ENCODE measurements around the gene TGFBR3. TPM values are rescaled to one million over a fixed set of nuclear protein-coding genes. Genes with fewer than 3 reads are reported as not detected.

Gene TGFBR3
- total RNA-seq: 125 TPM

DNA sequence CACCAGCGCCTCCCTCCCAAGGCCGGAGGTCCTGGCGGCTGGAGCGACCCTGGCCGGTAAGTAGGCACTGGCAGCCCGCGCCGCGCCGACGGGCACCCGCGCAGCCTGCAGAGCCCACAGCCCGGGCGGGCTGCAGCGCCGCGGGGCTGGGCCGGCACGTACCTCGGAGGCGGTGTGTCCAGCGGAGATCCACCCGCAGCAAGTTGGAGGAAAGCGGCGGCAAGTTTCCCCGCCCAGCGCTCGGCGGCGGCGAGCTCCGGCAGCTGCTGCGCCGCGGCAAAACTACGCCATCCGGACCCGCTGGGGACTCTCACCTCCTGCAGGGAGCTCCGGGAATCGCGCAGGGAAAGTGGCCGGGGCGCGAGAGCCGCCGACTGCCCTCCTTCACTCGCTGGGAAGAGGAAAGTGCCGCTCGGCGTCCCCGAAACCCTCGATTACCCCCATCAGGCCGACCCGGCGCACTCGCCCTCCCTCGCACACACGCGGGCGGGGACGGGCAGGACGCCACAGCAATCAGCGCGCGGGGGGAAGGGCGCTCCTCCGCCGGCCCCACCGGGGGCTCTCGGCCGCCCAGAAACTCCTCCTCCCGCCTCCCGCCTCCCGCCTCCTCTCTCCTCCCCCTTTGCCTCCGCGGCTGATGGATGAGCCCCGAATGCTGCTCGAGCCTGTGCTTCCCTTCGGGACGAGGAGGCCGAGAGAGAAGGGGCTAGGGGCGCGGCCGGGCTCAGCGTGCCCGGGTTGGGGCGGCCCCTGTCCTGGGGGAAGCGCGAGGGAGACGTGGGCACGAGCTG lies at the start of gene TGFBR3:
TGFBR3 (minus strand) TSS at position 436 of the 791 bp plus-strand sequence. CDS start 24,620 bp downstream, outside the sequence.
- peak; percentile 97 for DNase-seq

DNA sequence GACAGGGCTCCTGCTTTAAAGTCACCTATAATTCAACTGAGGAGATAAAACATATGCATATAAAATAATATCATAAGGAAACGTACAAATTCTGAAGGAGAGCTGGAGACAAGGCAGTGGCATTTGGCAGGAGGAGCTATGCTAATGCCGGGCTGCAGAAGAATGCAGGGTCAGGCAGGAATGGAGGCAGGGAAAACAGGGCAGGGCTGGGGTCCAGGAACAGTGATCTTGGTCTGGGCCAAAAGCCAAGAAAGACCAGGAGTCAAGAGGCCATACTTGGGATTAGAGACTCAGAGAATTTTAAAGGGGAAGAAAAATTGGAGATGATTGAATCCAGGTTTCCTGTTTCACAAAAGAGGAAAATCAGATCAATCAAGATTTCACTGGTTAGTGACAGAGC lies 43.3 kb upstream of the TGFBR3 start:
- peak; percentile 14 for DNase-seq

DNA sequence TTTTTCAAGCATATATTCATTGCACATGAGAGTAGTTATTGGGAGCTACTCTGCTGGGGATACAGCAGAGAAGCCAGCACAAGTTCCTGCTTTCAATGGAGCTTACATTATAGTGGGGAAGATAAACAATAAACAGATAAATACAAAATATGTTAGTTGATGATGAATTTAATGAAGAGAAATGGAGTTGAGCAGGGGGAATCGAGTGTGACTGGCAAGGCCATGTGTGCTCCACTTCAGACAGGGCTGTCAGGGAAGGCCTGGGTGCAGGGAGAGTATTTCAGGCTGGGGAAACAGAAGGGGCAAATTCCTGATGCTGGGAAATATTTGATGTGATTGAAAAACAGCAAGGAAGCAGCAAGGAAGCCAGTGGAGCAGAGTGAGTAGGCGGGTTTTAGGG lies 42.1 kb upstream of the TGFBR3 start:
- no peak for DNase-seq

DNA sequence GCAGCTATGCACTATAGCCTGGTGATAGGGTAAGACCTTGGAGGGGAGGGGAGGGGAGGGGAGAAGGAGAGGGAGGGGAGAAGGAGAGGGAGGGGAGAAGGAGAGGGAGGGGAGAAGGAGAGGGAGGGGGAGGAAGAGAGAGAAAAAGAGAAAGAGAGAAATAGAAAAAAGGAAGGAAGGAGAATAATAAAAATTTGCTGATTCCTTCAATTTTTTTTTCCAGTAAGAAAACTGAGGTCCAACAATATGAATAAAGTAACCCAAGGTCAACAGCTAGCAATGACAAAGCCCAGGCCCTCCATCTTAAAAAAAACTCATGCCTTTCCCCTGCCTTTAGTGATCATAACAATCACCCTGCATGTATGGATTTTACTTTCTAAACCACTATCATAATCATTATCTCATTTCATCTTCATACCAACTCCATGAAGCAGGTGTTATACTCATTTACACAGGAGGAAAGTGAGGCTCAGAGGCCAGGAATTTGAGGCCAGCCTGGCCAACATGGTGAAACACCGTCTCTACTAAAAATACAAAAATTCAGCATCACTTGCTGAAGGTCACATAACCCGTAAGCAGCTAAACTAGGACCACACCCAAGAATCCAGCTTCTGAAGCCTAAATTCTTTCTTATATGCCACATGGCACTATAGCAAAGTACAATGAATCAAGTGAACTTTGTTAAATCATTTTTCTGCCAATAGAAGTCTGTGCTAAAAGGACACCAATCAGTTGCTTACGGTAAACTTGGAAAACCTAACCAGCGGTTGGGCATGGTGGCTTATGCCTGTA lies 39.9 kb upstream of the TGFBR3 start:
- DNase-seq: no peak

DNA sequence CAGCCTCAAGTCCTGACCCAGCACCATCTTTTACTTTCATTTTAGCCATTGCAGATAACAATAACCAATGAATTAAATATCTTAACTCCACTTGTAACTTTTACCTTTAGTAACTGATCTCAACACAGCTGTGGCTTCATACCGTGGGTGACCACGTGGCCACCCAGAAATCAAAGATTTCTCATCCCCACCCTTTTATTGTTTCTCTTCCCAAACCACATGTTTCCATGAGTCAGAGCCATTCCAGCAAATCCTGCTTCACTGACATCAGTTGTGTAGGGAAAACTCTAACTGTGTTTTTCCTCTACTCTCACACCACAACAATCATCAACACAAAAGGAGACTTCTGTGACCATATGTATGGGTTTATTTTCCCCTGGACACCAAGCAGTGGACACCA lies 38.2 kb upstream of the TGFBR3 start:
- peak; percentile 22 for DNase-seq

DNA sequence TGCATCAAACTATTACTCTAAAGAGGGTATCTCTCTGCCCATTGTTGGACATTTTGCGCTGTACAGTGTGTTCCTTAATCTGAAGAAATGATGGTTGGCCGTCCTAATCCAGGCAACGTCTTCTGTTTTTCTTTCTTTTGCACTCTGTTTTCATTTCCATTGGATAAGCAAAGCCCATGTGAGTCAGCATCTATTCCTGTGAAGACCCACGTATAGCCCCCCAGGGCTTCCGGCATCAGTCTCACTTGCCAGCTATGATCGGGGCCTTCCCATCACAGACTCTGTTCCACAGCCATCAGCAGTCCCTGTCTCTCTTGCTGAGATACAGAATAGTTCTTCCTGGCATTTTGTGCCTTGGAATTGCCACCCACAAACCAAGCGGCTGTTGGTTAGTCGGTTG lies 34.0 kb upstream of the TGFBR3 start:
- no peak for DNase-seq

DNA sequence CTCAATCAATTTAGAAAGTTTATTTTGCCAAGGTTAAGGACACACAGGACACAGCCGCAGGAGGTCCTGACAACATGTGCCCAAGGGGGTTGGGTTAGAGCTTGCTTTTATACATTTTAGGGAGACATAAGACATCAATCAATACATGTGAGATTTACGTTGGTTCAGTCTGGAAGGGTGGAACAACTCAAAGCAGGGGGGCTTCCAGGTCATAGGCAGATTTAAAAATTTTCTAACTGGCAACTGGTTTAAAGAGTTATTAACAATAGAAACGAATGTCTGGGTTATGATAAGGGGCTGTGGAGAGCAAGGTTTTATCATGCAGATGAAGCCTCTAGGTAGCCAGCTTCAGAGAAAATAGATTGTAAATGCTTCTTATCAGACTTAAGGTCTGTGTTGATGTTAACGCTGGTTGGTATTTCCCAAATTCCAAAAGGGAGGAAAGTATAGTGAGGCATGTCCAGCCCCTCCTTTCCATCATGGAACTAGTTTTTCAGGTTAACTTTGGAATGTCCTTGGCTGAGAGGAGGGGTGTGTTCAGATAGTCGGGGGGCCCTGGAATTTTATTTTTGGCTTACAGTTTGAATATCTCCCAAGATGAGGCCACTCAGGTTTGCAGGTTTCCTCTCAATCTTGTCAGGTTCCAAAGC lies 31.0 kb upstream of the TGFBR3 start:
- peak; percentile 5 for DNase-seq

DNA sequence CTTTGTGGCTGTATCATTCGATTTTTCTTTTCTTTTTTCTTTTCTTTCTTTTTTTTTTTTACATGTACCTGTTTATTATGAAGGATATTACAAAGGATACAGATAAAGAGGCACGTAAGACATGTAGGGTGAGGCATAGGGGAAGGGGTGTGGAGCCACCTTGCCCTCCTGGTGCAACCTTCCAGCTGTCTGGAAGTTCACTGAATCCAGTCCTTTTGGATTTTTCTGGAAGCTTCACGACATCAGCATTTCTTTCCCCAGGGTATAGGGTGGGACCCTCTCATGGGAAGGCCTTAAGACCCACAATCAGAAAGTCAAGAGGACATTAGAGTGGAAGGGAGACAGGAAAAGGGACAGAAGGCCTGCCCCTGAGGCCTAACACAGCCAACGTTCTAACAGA lies 30.1 kb upstream of the TGFBR3 start:
- DNase-seq: no peak

DNA sequence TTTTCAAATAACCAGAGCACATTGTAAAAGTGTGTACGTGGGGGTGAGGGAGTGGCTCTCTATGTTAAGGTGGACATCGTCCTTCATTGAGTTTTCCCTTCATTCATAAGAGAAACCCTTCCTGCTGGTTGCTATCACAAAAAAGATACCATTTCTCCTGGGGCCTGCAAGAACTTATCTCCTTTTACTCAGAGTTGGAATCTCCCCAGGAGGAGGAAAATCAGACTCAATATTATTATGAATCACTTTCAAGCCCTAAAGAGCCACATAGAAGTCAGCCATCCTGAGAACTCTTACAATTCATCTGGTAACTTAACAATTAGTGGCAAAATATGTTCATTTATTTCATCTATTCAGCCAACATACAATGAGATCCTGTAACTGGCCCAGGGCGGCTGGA lies 27.1 kb upstream of the TGFBR3 start:
- DNase-seq: no peak

DNA sequence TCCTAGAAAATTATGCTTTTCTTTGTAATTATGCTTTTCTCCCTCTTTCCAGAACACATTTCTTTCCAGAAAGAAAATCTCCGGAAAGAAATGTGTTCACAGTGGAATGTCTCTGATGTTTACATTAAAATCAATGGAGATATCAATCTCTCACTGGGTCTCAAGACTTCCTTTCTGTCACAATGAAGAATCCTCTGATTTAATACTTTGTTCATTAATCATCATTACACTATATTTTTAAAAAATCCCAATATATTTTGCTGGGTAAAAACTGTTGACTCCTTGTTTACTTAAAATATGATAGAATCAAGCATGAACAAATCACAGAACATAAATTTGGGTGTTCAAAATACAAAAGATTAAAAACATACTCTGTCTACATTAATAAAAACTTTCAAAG lies 26.3 kb upstream of the TGFBR3 start:
- no peak for DNase-seq

DNA sequence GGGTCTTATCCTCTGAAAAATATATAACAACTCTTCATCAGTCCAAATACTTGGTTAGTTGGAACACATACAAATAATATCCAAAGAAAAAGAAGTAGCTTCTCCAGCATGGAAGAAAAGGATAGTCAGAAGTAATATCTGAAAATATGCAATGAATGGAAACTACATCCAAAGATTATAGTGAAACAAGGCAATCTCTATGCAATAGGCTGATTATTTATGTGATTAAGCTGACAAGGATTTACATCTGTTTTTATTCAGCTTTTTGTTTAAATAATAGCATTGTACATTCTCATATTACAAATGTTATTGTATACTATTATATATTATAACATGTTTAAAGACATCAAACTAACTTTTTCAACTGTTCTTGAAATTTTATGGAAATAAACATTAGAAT lies 15.3 kb upstream of the TGFBR3 start:
- peak; percentile 12 for DNase-seq

DNA sequence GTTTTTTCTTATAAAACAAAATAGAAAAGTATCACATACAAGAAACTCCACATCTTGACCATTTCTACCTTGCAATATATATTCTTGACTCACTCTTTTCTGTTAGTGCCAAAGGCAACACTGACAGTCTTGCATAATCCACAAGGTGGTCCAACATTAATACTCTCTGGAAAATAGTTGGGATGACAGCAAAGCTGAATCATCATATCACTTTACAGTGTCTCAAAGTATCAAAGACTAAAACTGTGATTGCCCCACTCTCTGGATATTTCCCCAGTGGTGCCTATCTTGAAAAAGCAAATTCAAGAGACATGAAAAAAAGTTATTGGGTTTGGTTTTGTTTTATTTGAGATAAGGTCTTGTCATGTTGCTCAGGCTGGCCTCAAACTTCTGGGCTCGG lies 14.6 kb upstream of the TGFBR3 start:
- no peak for DNase-seq

DNA sequence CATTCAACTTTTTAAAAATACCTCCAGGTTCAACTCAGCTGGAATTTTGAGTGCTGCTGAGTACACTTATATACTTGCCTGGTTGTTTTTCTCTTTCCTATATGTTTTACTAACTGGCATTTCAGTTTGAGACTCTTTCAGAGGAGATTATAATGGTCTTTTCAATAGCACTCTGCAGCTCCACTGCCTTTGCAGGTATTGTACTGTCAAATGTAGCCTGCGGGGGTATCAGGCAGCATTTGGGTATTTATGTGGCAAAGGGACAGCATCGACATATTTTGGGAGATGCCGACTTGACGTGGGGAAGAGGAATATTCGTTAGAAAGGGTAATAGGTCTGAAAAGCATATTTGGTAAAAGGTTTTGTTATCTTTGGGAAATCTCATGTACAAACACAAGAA lies 11.1 kb upstream of the TGFBR3 start:
- no peak for DNase-seq

DNA sequence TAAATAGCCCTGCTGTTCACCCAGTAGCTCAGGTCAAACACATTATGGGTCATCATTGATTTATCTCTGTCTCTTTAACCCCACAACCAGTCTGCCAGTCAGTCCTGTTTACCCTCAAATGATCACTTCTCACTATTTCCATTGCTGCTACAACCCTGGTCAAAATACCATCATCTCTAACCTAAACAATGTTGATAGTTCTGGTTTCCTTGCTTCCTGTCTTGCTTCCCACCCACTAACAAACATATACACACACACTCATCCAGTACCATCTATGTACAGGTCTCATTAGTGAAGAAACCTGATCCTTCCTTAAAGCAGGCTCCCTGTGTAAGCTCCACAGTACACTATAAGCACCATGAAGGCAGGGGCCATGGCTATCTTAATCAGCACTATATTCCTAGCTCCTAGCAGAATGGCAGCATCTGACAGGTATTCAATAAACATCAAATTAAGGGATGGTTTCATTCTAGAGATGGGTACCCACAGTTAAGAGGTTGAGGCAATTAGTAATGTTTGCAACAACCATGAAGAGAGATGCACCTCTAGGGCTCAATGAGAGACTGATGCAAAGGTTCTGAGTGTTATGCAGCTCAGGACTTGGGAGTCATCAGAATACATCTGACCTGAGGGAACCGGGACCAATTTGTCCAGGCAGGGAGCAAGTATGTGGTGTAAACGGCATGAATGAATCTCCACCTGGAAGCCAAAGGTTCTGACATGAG lies 10.0 kb upstream of the TGFBR3 start:
- no peak for DNase-seq

DNA sequence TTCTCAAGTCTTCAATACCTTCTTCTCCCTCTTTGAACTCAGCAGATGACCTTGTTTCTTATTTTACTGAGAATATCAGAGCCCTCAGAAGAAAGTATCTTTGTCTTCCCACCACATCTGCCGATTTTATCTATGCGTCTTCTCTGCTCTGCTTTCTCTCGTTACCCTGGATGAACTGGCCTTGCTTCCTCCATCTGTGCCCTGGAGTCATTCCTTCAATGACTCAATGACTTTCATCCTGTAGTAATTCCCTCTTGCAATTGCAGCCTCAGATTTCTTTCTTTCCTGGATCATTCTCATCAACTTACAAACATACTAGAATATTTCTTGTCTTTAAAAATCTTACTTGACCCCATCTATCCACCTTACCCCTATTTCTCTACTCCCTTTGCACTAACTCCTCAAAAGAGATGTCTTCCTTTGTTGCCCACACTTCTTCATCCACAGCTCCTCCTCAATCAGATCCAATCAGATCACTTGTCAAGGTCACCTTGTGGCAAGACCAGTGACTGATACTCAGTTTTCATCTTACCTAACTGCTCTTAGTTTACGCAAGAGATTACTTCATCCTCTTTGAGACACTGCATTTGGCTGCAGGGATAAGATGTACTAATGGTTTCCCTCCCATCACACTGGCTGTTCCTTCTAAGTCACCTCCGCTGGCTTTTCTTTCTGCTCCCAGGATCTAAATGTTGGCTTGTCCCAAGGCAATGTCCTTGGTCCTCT lies 8.2 kb upstream of the TGFBR3 start:
- DNase-seq: no peak

DNA sequence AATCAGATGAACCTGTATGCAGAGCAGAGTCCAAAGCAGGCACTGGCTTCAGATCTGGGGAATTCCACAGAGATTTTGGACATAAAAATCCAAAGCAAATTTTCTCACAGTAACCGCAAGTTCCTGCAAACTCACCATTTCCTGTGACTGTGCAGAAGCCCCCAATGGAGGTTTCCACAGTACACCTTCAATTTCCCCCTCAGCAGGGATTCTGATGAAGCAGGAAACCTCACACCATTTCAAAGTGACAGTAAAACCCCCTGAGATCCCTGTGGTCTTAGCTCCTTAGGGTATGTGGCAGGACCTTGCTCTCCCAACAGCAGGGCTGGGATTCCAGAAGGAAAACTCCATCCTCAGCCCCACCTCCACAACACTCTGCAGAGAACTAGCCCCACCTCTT lies 6.0 kb upstream of the TGFBR3 start:
- no peak for DNase-seq

DNA sequence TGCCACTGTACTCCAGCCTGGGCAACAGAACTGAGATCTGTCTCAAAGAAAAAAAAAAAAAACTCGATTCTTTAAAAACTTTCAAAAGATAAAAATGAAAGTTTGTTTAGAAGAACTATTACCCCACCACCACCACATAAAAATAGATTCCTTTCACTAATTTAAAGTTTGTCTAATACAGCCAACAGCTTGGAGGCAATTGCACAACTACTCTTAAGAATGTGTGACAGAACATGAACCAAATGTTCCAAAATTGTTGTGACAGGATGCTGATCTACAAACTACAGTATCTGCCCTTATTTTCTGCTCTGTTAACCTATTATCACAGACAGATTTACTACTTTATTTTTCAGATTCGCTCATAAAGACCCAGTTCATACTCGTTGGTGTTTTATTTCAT lies 5.5 kb upstream of the TGFBR3 start:
- peak; percentile 67 for DNase-seq

DNA sequence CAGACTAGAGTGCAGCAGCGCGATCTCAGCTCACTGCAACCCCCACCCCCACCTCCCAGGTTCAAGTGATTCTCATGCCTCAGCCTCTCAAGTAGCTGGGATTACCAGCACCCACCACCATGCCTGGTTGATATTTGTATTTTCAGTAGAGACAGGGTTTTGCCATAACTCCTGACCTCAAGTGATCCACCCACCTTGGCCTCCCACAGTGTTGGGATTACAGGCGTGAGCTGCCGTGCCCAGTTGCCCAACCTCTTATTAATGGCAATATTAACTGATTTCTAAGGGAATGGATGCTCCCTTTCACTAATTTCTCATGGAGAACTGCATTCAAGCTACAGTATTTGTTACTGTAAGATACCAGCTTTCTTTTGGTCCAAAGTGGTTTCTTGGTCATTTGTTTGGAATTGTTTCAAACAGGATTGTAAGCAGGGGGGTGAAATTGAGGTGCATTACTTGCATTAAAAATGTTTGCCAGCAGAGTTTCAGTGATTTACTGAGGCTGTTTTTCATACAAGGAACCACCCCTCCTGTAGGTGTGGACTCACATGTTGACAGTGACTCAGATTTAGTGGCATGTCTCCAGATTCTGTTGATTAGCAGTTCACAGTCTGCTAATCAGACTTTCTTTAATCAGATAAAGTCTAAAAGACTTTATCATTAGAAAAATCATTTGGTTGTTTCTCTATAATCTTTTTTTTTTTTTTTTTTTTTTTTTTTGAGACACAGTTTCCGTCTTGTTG lies 3.9 kb upstream of the TGFBR3 start:
- DNase-seq: no peak

DNA sequence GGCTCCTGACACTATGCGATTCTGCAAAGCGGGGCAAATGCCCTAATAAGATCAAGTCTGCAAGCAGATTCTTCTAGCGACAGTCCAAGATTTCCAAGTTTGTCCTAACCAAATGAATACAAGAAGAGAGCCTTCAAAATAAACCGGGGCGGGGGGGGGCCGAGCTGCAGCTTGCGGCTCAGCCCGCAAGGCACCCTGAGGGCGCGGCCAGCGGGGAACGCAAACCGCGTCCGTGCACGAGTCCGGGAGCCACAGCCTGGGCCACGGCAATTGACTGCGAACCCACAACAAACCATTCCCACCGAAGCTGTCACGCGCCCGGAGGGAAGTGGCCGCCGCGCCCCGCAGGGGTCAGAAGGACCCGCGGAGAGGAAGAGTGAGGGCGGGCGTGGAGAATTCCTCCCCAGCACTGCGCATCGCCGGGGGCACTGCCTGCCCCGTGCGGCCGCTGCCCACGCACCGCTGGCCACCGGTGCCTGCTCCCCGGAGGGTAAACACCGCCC lies 687 bp downstream of the TGFBR3 start:
- peak; percentile 23 for DNase-seq

DNA sequence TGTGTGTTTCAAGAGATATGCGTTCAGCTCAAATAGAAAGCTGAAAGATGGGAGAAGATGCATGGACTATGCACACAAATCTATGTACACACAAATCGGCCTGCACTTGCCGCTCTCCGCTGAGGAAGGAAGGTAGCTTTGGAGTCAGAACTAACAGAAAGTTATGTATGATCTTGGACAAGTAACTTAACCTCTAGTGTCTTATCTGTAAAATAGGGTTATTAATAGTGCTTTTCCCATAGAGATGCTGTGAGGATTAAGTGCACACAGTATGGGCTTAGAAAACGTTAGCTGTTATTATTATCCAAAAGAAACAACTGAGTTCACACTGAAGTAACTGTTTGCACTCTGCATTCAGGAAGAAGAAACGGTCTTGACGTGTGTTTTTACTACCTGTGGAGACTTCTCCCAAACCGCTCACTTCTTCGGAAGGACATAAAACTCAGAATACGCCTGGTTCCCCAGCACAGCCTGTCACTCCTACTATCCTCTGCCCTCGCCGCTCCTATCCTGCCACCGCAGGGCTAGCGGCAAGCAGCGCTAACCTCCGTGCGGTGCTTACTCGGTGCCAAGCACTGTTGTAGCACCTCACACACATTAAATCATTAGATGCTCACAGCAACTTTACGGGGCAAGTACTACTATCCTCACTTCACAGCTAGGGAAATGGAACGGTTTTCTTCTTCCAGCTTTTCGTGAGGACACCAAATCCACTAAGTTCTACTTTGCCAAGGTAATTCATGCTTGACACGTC lies 1.3 kb downstream of the TGFBR3 start:
- peak; percentile 23 for DNase-seq

All from skin of body (tissue), 2 donors.